ENCODE results near the gene PTPRO.

PTPRO gene

DNA sequence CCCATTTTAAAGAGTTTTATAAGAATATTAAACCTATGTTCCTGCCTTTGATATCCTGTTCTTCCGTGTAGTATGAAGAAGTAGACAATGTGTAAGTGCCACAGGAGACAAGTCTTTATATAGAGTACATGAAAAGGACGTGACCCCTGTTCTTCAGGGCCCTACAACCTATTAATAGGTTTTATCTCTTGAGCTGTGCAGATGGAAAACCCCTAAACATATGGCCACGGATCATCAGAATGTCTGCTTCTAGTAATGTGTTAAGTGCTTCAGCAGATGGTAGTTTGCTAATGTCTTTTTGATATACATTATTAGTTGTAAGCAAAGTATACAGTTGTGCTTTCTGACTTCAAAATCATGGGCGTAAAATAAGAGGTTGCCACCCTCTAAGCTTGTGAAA, 228.5 kb downstream of the PTPRO start:
- TF ChIP-seq, protein P1, sequence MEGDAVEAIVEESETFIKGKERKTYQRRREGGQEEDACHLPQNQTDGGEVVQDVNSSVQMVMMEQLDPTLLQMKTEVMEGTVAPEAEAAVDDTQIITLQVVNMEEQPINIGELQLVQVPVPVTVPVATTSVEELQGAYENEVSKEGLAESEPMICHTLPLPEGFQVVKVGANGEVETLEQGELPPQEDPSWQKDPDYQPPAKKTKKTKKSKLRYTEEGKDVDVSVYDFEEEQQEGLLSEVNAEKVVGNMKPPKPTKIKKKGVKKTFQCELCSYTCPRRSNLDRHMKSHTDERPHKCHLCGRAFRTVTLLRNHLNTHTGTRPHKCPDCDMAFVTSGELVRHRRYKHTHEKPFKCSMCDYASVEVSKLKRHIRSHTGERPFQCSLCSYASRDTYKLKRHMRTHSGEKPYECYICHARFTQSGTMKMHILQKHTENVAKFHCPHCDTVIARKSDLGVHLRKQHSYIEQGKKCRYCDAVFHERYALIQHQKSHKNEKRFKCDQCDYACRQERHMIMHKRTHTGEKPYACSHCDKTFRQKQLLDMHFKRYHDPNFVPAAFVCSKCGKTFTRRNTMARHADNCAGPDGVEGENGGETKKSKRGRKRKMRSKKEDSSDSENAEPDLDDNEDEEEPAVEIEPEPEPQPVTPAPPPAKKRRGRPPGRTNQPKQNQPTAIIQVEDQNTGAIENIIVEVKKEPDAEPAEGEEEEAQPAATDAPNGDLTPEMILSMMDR (IDR thresholded peaks at IDR 0.05; ENCODE audit: control extremely low read depth, extremely low read depth, low read depth, missing control alignments), result no peak
- no peak for DNase-seq (ENCODE audit: extremely low spot score)
- POLR2A ChIA-PET, result no interaction called here
- CTCF ChIA-PET, result interaction anchor here (1.0 to 8.4 kb wide), 4 partner anchors 10 to 35 kb away, joined by 3 to 78 read pairs (median 55); no protein-coding TSS in a partner anchor

- TF ChIP-seq, protein P1 (IDR thresholded peaks at IDR 0.05; ENCODE audit: control extremely low read depth, extremely low read depth, low read depth, missing control alignments), result no peak
- CTCF ChIA-PET, result interaction anchor here (1.5 to 2.7 kb wide), 4 partner anchors 10 to 28 kb away, joined by 3 to 11 read pairs (median 8); no protein-coding TSS in a partner anchor
- POLR2A ChIA-PET, result no interaction called here
- DNase-seq (ENCODE audit: extremely low spot score), result no peak
Measured at GRCh38 chr12:15555446-15555845, 233.1 kb downstream of the PTPRO start.

DNA sequence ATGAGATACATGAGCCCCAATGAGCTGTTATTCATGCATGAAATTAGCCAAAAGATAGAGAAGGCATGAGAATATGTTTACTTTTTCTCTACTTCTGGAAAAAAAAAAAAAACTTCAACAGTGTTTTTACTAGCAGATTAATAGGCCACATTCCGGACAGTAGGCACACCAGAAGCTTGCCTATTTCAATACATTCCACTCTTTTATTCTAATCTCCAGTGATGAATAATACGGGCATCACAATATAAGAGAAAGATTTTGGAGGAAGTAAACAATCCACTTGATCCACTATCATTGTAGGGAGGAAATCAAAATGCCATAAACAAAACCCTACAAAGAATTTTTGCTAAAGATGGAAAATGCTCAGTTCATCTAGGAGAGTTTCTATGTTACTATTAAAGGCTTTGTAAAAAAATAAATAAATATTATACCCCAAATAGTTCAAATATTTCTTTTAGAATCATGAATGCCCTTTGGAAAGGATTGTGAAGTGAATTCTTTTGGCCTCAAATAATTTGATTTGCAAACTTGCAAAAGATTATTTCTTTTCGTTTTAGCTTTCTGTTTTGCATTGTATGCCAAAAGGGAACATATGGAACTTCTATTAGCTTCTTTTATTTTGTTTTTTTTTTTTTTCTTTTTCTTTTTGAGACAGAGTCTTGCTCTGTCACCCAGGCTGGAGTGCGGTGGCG, 234.2 kb downstream of the PTPRO start:
- CTCF ChIA-PET, result interaction anchor here (1.2 to 2.7 kb wide), 11 partner anchors 9 to 34 kb away, joined by 3 to 11 read pairs (median 7); no protein-coding TSS in a partner anchor
- DNase-seq (ENCODE audit: extremely low spot score), result no peak
- TF ChIP-seq, protein P1 (IDR thresholded peaks at IDR 0.05; ENCODE audit: control extremely low read depth, extremely low read depth, low read depth, missing control alignments), result no peak
- POLR2A ChIA-PET, result interaction anchor here (0.7 kb wide), 1 partner anchor 256 kb away, joined by 4 read pairs; no protein-coding TSS in a partner anchor

DNA sequence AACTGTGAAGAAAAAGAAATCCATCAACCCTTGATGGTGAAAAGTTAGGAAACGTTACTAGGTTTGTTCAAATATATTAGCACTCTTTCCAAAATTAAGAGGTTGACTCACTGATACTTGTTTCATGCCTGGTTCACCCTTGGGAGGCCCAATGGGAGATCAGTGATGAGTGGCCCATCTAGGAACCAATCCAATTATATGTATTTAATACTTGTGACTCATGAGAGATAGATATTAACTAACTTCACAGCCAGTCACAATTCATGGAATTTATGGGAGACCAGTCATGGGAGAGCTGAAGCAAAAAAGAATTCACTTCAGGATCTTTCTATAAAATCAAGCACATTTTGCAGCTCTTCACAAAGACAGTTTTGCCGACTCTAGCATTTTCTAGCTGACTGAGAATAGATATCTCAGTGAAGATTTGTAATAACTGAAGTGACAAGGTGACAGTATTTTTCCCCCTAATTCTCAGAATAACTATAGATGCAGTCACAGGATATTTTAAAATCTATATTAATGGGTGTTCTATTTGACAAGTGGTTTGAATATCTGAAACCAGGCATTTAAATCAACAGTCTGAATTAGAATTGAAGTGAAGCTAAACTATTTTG, 236.7 kb downstream of the PTPRO start:
- CTCF ChIA-PET, result interaction anchor here (0.8 to 4.6 kb wide), 9 partner anchors 9 to 789 kb away, joined by 3 to 38 read pairs (median 8); no protein-coding TSS in a partner anchor

GRCh38 chr12:15561396-15561795, 239.1 kb downstream of the PTPRO start:
- CTCF ChIA-PET, result interaction anchor here (1.0 to 4.6 kb wide), 9 partner anchors 9 to 31 kb away, joined by 3 to 38 read pairs (median 7); no protein-coding TSS in a partner anchor
- POLR2A ChIA-PET, result no interaction called here
- DNase-seq (ENCODE audit: extremely low spot score), result no peak
- TF ChIP-seq, protein P1 (IDR thresholded peaks at IDR 0.05; ENCODE audit: control extremely low read depth, extremely low read depth, low read depth, missing control alignments), result no peak

More for the DNA sequence above, 236.7 kb downstream of the PTPRO start:
- POLR2A ChIA-PET, result no interaction called here
- no peak for DNase-seq (ENCODE audit: extremely low spot score)
- TF ChIP-seq, protein P1 (IDR thresholded peaks at IDR 0.05; ENCODE audit: control extremely low read depth, extremely low read depth, low read depth, missing control alignments), result no peak

- DNase-seq (ENCODE audit: extremely low spot score), result no peak
- ChIA-PET POLR2A (no interaction called here), CTCF (interaction anchor here (0.8 to 4.6 kb wide), 10 partner anchors 8 to 32 kb away, joined by 3 to 38 read pairs (median 3); no protein-coding TSS in a partner anchor)
- TF ChIP-seq, protein P1 (IDR thresholded peaks at IDR 0.05; ENCODE audit: control extremely low read depth, extremely low read depth, low read depth, missing control alignments), result no peak
Measured at GRCh38 chr12:15562263-15562662, 240.0 kb downstream of the PTPRO start.

All from GM10248 (cell line).